Endothelial cell of umbilical vein (primary cell): ENCODE results near the gene MOAP1. TPM values are rescaled to one million over a fixed set of nuclear protein-coding genes. Genes with fewer than 3 reads are reported as not detected.
"Not testable (repeated sequence)": the region's sequence is repeated elsewhere in the genome, so short reads cannot be mapped to it uniquely, and the experiment has no call there.

Source experiments
- BruUV-seq: library from RNA; stranded (reverse); fragments of 400-500 nt; replicated peaks from 2 replicates; lab custom pipeline; 2021; lab: Mats Ljungman, UMichigan
- CTCF ChIA-PET: fragments of 300-600, 350-600 bp; sonication (Branson Sonifier 250); formaldehyde crosslinking; loops from one replicate; lab custom pipeline; 2021; ENCODE audit warnings: antibody characterized with exemption, inconsistent platforms; lab: Charles Lee
- POLR2A ChIA-PET: fragments of 300-600, 350-600 bp; sonication (Branson Sonifier 250); formaldehyde crosslinking; loops from one replicate; lab custom pipeline; 2021; ENCODE audit warnings: antibody characterized with exemption, inconsistent platforms; lab: Charles Lee
- DNase-seq: peaks from one replicate; pipeline ENCODE4 v3.0.0-alpha.2; 2011; ENCODE audit warnings: low read depth, low spot score
- FAIRE-seq: peaks from 2 replicates; lab custom pipeline; 2011; peaks lifted over from hg19 to GRCh38; lab: Jason Lieb, UNC
- H2AFZ ChIP-seq: 2 replicates; pipeline ENCODE4 v1.6.0; 2012; ENCODE audit warnings: low read depth, low read length, control low read depth, inconsistent platforms
- H3K27ac ChIP-seq: 2 replicates; pipeline ENCODE4 v1.5.1; 2011; ENCODE audit warnings: low read depth, mild to moderate bottlenecking, control low read depth, low read length, moderate library complexity; ENCODE audit not compliant: insufficient read depth
- H3K27me3 ChIP-seq, 2 experiments: 2 replicates each; pipeline versions ENCODE4 v1.6.0 to v1.6.1; 2011; ENCODE audit warnings: low read length in 2 of 2, mixed read lengths in 1 of 2; ENCODE audit not compliant: control insufficient read depth in 2 of 2, insufficient read depth in 2 of 2
- H3K36me3 ChIP-seq, 2 experiments: 2 replicates in 1 of 2; 3 replicates in 1 of 2; pipeline ENCODE4 v1.5.1; 2011; ENCODE audit warnings: low read length in 2 of 2, mild to moderate bottlenecking in 1 of 2, moderate library complexity in 1 of 2; ENCODE audit not compliant: control insufficient read depth in 2 of 2, insufficient read depth in 2 of 2; ENCODE audit errors: extremely low read depth in 1 of 2
- H3K4me1 ChIP-seq: 3 replicates; pipeline ENCODE4 v1.5.1; 2011; ENCODE audit warnings: mild to moderate bottlenecking, low read length; ENCODE audit not compliant: control insufficient read depth, insufficient read depth; ENCODE audit errors: extremely low read depth
- H3K4me2 ChIP-seq: 2 replicates; pipeline ENCODE4 v1.6.1; 2011; ENCODE audit warnings: low read length, control low read depth, mixed read lengths; ENCODE audit not compliant: insufficient read depth
- H3K4me3 ChIP-seq, 3 experiments: fragments of 200-600 bp in 1 of 3; sonication (generic), shearing (Covaris generic) in 1 of 3; replicated peaks in 1 of 3; 2 replicates each; pipeline ENCODE4 v1.5.1; 2011 to 2016; ENCODE audit warnings: control low read depth in 3 of 3, low read length in 3 of 3, mild to moderate bottlenecking in 2 of 3, inconsistent platforms in 1 of 3, low read depth in 1 of 3, moderate library complexity in 1 of 3; ENCODE audit not compliant: insufficient read depth in 1 of 3
- H3K79me2 ChIP-seq: 2 replicates; pipeline ENCODE4 v1.6.0; 2012; ENCODE audit warnings: low read length, inconsistent platforms; ENCODE audit not compliant: control insufficient read depth, insufficient read depth
- H3K9ac ChIP-seq: replicated peaks from 2 replicates; pipeline ENCODE3; 2011; ENCODE audit warnings: low read length, control low read depth; ENCODE audit not compliant: insufficient read depth; ENCODE audit errors: extremely low read depth
- H3K9me1 ChIP-seq: replicated peaks from 3 replicates; pipeline ENCODE4 v1.6.0; 2011; ENCODE audit warnings: mild to moderate bottlenecking, low read length; ENCODE audit not compliant: control insufficient read depth, insufficient read depth; ENCODE audit errors: extremely low read depth
- H3K9me3 ChIP-seq: replicated peaks from 2 replicates; pipeline ENCODE4 v1.5.1; 2012; ENCODE audit warnings: low read length, inconsistent platforms; ENCODE audit not compliant: control insufficient read depth, insufficient read depth
- H4K20me1 ChIP-seq: replicated peaks from 2 replicates; pipeline ENCODE3; 2011; ENCODE audit warnings: mild to moderate bottlenecking, low read length; ENCODE audit not compliant: control insufficient read depth, insufficient read depth; ENCODE audit errors: extremely low read depth
- dilution Hi-C: fragments of 300-500 bp; cut with MboI; formaldehyde crosslinking; loops from one replicate; pipeline ENCODE4 v1.15.0; 2019; ENCODE audit warnings: low sequenced_read_pairs; ENCODE audit not compliant: extremely low pct_ligation_motif_present
- intact Hi-C: fragments of 100-400 bp; cut with micrococcal nuclease; formaldehyde crosslinking; loops from one replicate; pipeline ENCODE4 v1.10.0; 2022
- polyA plus RNA-seq, 4 experiments: library from polyadenylated mRNA; depleted of rRNA in 3 of 4; stranded (reverse) in 3 of 4; unstranded in 1 of 4; fragments of >200 nt; gene quantifications; 2 replicates each; pipeline versions ENCODE4 v1.2.1 to v1.2.3, GENCODE V29; 2011 to 2012; ENCODE audit warnings: missing spikeins in 1 of 4
- total RNA-seq: library from RNA; stranded (reverse); gene quantifications from 2 replicates; pipeline ENCODE4 v1.2.3, GENCODE V29; 2021

MOAP1 gene
- total and polyA plus RNA-seq, 2 donors (not counting 3 experiments of a cell fraction or from before 2014, with no cell fraction given), result 15.0 to 21.0 TPM

GRCh38 chr14:93168610-93169009, 16.1 kb downstream of the MOAP1 start:
- H3K9ac ChIP-seq, FAIRE-seq, H3K4me3 ChIP-seq, H3K9me1 ChIP-seq, H4K20me1 ChIP-seq, H3K4me2 ChIP-seq, H3K36me3 ChIP-seq, H3K79me2 ChIP-seq, dilution Hi-C loops, H3K4me1 ChIP-seq, H3K27me3 ChIP-seq, DNase-seq, H3K27ac ChIP-seq, H2AFZ ChIP-seq, H3K9me3 ChIP-seq, BruUV-seq, intact Hi-C loops, POLR2A ChIA-PET: not testable (repeated sequence)
- CTCF ChIA-PET, result interaction anchor here (1.2 to 1.9 kb wide), 3 partner anchors 10 to 55 kb away, joined by 3 to 7 read pairs (median 7); no protein-coding TSS in a partner anchor

DNA sequence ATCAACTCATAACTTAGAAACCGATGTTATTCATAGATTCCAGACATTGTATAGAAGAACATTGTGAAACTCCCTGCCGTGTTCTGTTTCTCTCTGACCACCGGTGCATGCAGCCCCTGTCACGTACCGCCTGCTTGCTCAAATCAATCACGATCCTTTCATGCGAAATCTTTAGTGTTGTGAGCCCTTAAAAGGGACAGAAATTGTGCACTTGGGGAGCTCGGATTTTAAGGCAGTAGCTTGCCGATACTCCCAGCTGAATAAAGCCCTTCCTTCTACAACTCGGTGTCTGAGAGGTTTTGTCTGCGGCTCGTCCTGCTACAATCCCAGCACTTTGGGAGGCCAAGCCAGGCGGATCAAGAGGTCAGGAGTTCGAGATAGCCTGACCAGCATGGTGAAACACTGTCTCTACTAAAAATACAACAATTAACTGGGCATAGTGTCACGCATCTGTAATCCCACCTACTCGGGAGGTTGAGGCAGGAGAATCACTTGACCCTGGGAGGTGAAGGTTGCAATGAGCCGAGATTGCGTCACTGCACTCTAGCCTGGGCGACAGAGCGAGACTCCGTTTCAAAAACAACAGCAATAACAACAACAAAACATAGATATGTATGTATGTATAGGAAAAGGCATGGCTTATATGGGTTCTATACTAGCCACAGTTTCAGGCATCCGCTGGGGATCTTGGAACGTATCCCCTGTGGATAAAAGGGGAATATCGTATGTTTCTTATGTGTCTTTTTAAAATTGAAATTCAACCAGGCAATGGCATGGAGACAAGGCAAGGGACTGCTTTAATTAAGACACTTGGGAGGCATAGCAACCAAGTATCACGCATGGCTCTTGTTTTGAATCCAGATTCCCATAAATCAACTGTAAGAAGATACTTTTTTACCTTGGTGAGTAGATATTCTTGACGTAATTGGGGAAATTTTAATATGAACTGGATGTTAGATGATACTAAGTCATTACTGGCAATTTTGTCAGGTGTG, 19.1 kb downstream of the MOAP1 start:
- POLR2A ChIA-PET, result not testable (repeated sequence)

More for the DNA sequence above, 19.1 kb downstream of the MOAP1 start:
- H3K36me3 ChIP-seq, H3K9me1 ChIP-seq, BruUV-seq, H3K4me3 ChIP-seq, H3K27me3 ChIP-seq, H3K4me2 ChIP-seq, dilution Hi-C loops, FAIRE-seq, H3K79me2 ChIP-seq, H2AFZ ChIP-seq, H3K4me1 ChIP-seq, intact Hi-C loops, H4K20me1 ChIP-seq, DNase-seq, H3K9me3 ChIP-seq, H3K9ac ChIP-seq, H3K27ac ChIP-seq: not testable (repeated sequence)
- CTCF ChIA-PET, result interaction anchor here (0.8 kb wide), 1 partner anchor 12 kb away, joined by 3 read pairs; no protein-coding TSS in a partner anchor
